GM21367 (cell line): ENCODE measurements around the gene SLC27A4.

Experiments used
- ATAC-seq: cut with Tn5 transposase; IDR thresholded peaks from one replicate; pipeline ENCODE4 v1.9.1; 2021; ENCODE audit not compliant: unreplicated experiment

The SLC27A4 gene

GRCh38 chr9:128339761-128340690 lies at the start of gene SLC27A4:
Gene SLC27A4, plus strand, starts transcription at chr9:128340527. Its CDS starts 2,606 bp downstream, at chr9:128343133.
- peak; percentile 53 for ATAC-seq

- no peak for ATAC-seq
These were observed 48.3 kb upstream of the SLC27A4 start for GRCh38 chr9:128292009-128292408.

DNA sequence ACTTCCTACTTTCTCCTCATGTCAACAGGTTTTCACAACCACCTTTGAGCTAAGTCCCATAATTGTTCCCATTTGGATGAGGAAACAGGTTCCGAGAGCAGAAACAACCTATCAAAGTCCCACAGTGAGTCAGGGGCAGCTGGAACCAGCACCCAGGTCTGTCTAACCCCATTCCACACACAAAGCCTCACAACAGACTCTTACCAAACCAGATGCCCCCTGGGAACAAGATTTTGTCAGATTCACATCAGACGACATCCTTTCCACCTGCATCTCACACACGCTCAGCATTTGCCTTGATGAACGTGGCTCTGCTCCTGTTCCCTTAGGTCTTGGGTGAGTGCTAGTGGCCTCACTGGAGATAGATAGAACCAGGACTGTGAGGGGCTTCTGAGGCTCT lies 47.2 kb upstream of the SLC27A4 start:
- ATAC-seq, result no peak

GRCh38 chr9:128294142-128294541 lies 46.2 kb upstream of the SLC27A4 start:
- ATAC-seq, result no peak

DNA sequence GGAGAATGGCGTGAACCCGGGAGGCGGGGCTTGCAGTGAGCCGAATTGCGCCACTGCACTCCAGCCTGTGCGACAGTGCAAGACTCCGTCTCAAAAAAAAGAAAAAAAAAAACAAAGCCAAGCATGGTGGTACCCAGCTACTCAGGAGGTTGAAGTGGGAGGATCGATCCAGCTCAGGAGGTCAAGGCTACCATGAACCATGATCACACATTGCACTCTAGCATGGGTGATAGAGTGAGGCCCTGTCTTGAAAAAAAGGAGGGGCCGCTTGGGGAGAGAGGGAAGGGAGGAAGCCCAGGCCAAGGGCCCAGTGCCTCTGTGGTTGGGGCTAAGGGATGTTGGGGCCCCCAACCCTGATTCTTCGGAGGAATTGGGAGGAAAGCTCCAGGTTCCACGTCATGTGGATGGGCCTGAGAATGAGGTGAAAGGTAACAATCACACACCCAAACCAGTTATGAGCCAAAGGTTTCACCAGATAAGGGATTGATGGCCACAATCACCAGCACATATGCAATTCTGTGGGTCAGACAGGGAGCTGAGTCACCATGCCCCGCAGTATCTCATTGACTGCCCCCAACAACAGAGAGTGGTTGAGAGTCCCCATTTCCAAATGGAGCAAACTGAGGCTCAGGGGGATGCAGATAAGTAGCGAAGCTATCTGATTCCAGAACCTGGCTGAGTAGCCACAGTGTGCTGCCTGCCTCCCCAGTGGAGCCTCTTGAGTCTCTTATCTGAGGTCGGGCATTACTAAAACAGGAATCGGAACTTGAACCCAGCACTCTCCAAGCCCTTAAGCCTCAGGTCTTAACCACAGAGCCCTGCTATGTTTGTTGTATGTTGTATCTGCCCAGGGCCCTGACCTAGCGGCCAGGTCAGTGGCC lies 43.7 kb upstream of the SLC27A4 start:
- no peak for ATAC-seq

DNA sequence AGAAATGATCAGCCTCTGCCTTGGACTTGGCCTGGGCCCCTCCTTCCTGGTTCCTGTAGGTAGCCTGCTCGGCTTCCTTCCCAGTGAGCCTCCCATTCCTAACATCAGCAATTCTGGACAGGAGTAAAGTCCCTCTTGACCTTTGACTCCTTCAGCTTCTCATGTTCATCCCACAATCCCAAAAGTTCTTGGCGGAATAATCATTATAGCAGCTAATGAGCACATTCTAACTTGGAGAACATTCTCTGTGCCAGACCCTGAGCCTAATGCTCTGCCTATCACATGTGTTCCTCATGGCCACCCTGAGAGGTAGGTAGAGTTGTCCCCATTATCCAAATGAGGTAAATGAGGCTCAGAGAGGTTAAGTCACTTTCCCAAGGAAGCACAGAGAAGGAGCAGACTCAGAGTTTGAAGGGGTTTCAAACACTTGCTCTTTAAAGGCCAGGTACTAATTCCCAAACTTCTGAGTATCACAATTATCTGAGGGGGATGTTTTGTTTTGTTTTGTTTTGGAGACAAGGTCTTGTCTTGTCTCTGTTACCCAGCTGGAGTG lies 43.0 kb upstream of the SLC27A4 start:
- no peak for ATAC-seq

GRCh38 chr9:128298535-128299482 lies 41.5 kb upstream of the SLC27A4 start:
- no peak for ATAC-seq

- ATAC-seq, result no peak
These were observed 36.0 kb upstream of the SLC27A4 start for GRCh38 chr9:128304136-128304970.

GRCh38 chr9:128304971-128305288 lies 35.4 kb upstream of the SLC27A4 start:
- ATAC-seq, result no peak

GRCh38 chr9:128309551-128309950 lies 30.8 kb upstream of the SLC27A4 start:
- ATAC-seq, result no peak

DNA sequence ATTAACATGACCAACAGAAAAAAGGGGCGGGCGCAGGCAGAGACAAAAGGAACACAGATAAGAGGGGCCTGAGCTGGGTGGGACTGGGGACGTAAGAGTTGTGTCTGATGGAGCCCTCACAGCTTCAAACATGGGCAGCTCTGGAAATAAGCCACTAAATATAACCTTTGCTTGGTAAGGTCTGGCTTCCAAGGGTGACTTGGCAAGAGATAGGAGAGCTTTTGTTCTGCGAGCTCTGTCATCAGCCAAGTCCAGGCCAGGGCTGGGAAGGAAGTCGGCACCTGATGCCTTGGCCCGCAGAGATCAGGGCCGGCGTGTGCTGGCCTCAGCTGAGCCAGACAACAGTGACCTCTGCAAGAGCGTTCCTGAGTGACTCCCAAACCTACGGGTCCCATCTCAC lies 29.9 kb upstream of the SLC27A4 start:
- ATAC-seq, result no peak

DNA sequence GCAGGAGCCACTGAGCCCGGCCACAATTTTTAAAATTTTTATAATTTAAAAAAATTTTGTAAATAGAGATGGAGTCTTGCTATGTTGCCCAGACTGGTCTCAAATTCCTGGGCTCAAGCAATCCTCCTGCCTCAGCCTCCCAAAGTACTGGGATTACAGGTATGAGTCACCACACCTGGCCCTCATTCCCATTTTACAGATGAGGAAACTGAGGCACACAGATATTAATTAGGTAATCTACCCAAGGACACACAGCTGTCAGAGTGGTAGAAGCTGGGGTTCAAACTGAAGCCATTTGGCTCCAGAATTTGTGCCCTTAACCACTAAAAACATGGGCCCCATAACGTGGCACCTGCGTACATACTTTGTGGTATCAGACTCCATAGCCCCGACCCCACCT lies 25.6 kb upstream of the SLC27A4 start:
- ATAC-seq, result no peak

GRCh38 chr9:128316421-128316820 lies 23.9 kb upstream of the SLC27A4 start:
- no peak for ATAC-seq

GRCh38 chr9:128317629-128318028 lies 22.7 kb upstream of the SLC27A4 start:
- ATAC-seq, result no peak

DNA sequence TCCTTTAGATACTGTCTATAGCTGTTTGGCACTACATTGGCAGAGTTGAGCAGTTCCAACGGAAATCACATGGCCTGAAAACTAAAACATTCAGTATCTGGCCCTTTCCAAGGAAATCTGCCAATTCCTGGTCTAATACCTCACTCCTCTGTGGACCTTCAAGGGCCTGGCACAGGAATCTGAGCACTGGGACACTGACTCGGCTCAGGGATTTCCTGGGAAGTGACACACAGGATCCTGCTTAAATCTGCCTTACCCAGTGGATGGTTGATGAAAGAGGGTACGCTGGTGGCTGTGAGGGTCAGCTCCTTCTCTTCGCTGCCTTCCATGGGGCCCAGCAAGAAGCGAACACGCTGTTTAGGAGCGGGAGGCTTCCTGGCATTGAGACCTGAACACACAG lies 19.0 kb upstream of the SLC27A4 start:
- no peak for ATAC-seq

GRCh38 chr9:128321879-128322403 lies 18.4 kb upstream of the SLC27A4 start:
- ATAC-seq, result peak; percentile 19

- ATAC-seq, result peak; percentile 69
These were observed 17.7 kb upstream of the SLC27A4 start, which contains the start of the genes COQ4 and TRUB2 for GRCh38 chr9:128322404-128323211. Gene COQ4, plus strand, starts transcription at chr9:128322839. Its CDS starts 20 bp downstream, at chr9:128322859. Gene TRUB2, minus strand, starts transcription at chr9:128322447. Its CDS starts 39 bp downstream, at chr9:128322408.

DNA sequence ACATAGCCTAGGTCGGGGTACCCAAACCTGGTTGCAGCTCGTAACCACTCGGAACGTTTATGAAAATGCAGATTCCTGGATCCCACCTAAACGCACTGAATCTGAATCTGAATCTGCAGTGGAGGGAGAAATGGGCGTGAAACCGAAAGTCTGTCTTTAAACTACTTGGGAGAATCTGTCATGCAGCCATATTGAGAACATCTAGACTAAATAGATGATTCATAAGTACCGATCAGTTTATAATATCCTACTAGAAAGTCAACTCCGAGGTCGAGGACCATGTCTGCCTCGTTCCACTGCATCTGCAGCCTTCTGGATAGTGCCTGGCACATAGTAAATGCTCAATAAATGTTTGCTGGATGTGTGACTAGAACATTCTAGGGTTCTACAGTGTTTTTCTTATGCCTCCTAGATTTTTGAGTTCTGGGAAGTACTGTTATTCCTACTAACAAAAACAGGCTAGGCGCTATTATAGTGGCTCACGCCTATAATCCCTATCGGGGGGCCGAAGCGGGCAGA lies 17.1 kb upstream of the SLC27A4 start:
- no peak for ATAC-seq
